GM18520 (cell line): ENCODE measurements around the gene ABCB9.
A peak's percentile ranks its signal among the peaks of the same experiment; 100 is the strongest.

Experiments
- ATAC-seq: cut with Tn5 transposase; IDR thresholded peaks from one replicate; pipeline ENCODE4 v1.9.1; 2021; ENCODE audit not compliant: unreplicated experiment

The ABCB9 gene

GRCh38 chr12:122966743-122967550 is 684 bp upstream of the ABCB9 start:
- ATAC-seq = no peak

GRCh38 chr12:122965321-122965751 is 927 bp downstream of the ABCB9 start:
- no peak for ATAC-seq

- no peak for ATAC-seq
These were observed 1.6 kb downstream of the ABCB9 start for GRCh38 chr12:122964439-122965257.

- ATAC-seq = no peak
These were observed 2.4 kb downstream of the ABCB9 start for GRCh38 chr12:122963941-122964265.

GRCh38 chr12:122961531-122962329 is 4.5 kb downstream of the ABCB9 start:
- no peak for ATAC-seq

- no peak for ATAC-seq
These were observed 6.1 kb downstream of the ABCB9 start for GRCh38 chr12:122960193-122960569.

GRCh38 chr12:122959566-122960192 is 6.6 kb downstream of the ABCB9 start:
- no peak for ATAC-seq

- ATAC-seq = no peak
These were observed 7.9 kb downstream of the ABCB9 start for GRCh38 chr12:122958198-122958888.

GRCh38 chr12:122956035-122956434 is 10.2 kb downstream of the ABCB9 start:
- ATAC-seq = no peak

- no peak for ATAC-seq
These were observed 11.1 kb downstream of the ABCB9 start for GRCh38 chr12:122955156-122955555.

GRCh38 chr12:122951979-122952892 is 14.0 kb downstream of the ABCB9 start:
- no peak for ATAC-seq

- ATAC-seq = no peak
These were observed 14.9 kb downstream of the ABCB9 start for GRCh38 chr12:122951406-122951805.

GRCh38 chr12:122949816-122950675 is 16.2 kb downstream of the ABCB9 start:
- ATAC-seq = no peak

GRCh38 chr12:122949405-122949804 is 16.9 kb downstream of the ABCB9 start:
- ATAC-seq = no peak

GRCh38 chr12:122948605-122949004 is 17.7 kb downstream of the ABCB9 start:
- ATAC-seq = no peak

GRCh38 chr12:122947352-122947792 is 18.9 kb downstream of the ABCB9 start:
- ATAC-seq = no peak

GRCh38 chr12:122946690-122947341 is 19.4 kb downstream of the ABCB9 start:
- peak; percentile 70 for ATAC-seq
